Osteocyte (in vitro differentiated cells): ENCODE data around the gene ACVR2A. TPM values are rescaled to one million over a fixed set of nuclear protein-coding genes. Genes with fewer than 3 reads are reported as not detected.

Experiments
- DNase-seq: peaks from one replicate; pipeline ENCODE4 v3.0.0; 2021; ENCODE audit warnings: mixed read lengths; ENCODE audit not compliant: unreplicated experiment; ENCODE audit errors: extremely low spot score
- H3K27ac Mint-ChIP-seq: one replicate; pipeline ENCODE4 v1.8.0; 2021; ENCODE audit warnings: mild to moderate bottlenecking, mixed read lengths; ENCODE audit not compliant: unreplicated experiment
- H3K27me3 Mint-ChIP-seq: one replicate; pipeline ENCODE4 v1.8.0; 2021; ENCODE audit warnings: mixed read lengths; ENCODE audit not compliant: unreplicated experiment
- H3K36me3 Mint-ChIP-seq: one replicate; pipeline ENCODE4 v1.8.0; 2021; ENCODE audit warnings: mixed read lengths; ENCODE audit not compliant: unreplicated experiment
- H3K4me1 Mint-ChIP-seq: one replicate; pipeline ENCODE4 v1.8.0; 2021; ENCODE audit warnings: mixed read lengths; ENCODE audit not compliant: unreplicated experiment
- H3K4me3 Mint-ChIP-seq: one replicate; pipeline ENCODE4 v1.8.0; 2021; ENCODE audit warnings: mild to moderate bottlenecking, moderate library complexity, mixed read lengths; ENCODE audit not compliant: unreplicated experiment
- H3K9me3 Mint-ChIP-seq: one replicate; pipeline ENCODE4 v1.8.0; 2021; ENCODE audit warnings: mixed read lengths; ENCODE audit not compliant: unreplicated experiment
- total RNA-seq: library from RNA; stranded (reverse); gene quantifications from 2 replicates; pipeline ENCODE4 v1.2.1, GENCODE V29; 2021
- TF ChIP-seq, protein P1 (sequence below): fragments of 200-600 bp; sonication (generic); IDR thresholded peaks from 2 replicates; pipeline ENCODE4 v1.5.0; 2021; ENCODE audit warnings: antibody characterized with exemption, mild to moderate bottlenecking, moderate library complexity

ACVR2A gene
- total RNA-seq, 1 donor from 2014 or later, result 12.5 TPM

DNA sequence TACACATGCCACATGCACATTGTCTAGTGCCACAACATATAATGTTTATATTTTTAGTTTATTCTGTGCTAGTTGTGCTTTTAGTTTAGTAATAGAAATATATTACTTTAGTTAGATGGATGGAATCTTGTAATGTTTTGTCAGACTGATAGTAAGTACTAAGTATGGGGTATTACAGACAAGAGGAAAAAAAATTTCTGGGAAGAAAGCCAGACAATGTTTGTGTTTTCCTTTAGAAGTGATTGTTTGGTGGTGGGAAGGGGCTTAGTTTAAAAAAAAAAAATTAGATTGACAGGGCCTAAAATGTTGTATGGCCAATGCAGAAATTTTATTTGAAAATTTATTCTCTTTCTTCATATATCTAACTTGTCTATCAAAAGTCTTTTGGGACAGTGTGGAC is 37.8 kb downstream of the ACVR2A start:
- TF ChIP-seq, protein P1, sequence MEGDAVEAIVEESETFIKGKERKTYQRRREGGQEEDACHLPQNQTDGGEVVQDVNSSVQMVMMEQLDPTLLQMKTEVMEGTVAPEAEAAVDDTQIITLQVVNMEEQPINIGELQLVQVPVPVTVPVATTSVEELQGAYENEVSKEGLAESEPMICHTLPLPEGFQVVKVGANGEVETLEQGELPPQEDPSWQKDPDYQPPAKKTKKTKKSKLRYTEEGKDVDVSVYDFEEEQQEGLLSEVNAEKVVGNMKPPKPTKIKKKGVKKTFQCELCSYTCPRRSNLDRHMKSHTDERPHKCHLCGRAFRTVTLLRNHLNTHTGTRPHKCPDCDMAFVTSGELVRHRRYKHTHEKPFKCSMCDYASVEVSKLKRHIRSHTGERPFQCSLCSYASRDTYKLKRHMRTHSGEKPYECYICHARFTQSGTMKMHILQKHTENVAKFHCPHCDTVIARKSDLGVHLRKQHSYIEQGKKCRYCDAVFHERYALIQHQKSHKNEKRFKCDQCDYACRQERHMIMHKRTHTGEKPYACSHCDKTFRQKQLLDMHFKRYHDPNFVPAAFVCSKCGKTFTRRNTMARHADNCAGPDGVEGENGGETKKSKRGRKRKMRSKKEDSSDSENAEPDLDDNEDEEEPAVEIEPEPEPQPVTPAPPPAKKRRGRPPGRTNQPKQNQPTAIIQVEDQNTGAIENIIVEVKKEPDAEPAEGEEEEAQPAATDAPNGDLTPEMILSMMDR, result no peak
- H3K36me3 Mint-ChIP-seq, result no peaks in the 10 kb centered on the region
- H3K9me3 Mint-ChIP-seq, result no peaks in the 10 kb centered on the region
- DNase-seq, result no peak
- H3K27me3 Mint-ChIP-seq, result no peaks in the 10 kb centered on the region
- no peak overlapping the region for H3K27ac Mint-ChIP-seq
- peaks cover 9% of the 10 kb centered on the region for H3K4me1 Mint-ChIP-seq
- H3K4me3 Mint-ChIP-seq, result no peak overlapping the region

DNA sequence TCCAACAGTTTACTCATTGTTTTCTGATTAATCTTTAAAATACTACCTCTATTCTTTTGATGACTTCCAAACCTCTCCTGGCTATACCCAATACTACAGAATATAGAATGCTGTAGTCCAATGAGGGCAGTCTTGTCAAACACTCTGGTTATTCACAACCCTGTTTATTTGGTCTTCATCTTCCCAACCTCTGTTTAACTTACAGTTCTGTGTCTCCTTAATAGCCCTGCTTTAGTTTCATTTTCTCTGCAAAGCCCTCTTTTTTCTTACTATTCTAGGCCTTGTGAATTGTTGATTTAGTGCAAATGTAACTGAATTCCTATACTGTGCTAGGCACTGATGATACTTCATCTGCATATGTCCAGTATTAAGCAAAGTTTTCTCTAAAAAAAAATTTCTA is 40.0 kb downstream of the ACVR2A start:
- DNase-seq, result no peak
- peak overlapping the region; percentile 10 for H3K4me3 Mint-ChIP-seq

DNA sequence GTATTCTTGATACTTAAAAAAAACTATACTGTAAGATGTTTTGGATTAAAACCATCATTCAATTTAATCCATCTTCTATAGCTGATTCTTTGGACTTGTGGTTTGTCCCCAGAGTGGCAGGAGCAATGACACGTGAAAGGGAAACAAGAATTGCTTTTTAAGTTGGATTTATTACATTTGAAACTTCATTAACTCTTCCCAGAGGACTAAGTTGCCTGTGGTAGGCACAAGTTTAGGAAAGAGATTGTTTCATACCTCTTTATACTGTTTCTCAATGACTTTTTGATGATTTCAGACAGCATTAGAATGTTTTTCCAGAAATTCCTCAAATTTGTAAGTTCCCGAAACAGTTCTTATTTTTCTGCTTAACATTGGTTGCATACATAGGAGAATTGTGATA is 41.3 kb downstream of the ACVR2A start:
- no peaks in the 10 kb centered on the region for H3K27me3 Mint-ChIP-seq
- H3K36me3 Mint-ChIP-seq, result no peaks in the 10 kb centered on the region
- H3K9me3 Mint-ChIP-seq, result no peaks in the 10 kb centered on the region
- no peak overlapping the region for H3K27ac Mint-ChIP-seq
- peaks cover 12% of the 10 kb centered on the region for H3K4me1 Mint-ChIP-seq
- TF ChIP-seq, protein P1, result no peak
- H3K4me3 Mint-ChIP-seq, result no peak overlapping the region
- DNase-seq, result no peak

More for the DNA sequence above, 40.0 kb downstream of the ACVR2A start:
- peak overlapping the region; percentile 21 for H3K27ac Mint-ChIP-seq
- no peaks in the 10 kb centered on the region for H3K36me3 Mint-ChIP-seq
- H3K4me1 Mint-ChIP-seq, result peaks cover 12% of the 10 kb centered on the region
- no peaks in the 10 kb centered on the region for H3K9me3 Mint-ChIP-seq
- no peaks in the 10 kb centered on the region for H3K27me3 Mint-ChIP-seq
- TF ChIP-seq, protein P1, result no peak

DNA sequence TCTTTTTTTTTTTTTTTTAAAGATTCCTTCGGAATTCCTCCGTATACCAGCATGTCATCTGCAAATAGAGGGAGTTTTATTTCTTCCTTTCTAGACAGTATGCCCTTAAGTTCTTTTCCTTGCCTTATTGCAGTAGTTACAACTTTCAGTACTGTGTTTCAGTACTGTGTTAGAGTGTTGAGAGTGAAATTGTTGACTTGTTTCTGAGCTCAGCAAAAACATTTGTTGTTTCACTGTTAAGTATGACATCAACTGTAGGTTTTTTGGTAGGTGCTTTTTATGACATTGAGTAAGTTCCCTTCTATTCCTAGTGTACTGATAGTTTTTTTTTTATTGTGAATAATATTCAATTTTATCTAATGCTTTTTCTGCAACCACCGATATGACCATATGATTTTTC is 43.9 kb downstream of the ACVR2A start:
- no peak for DNase-seq
- Mint-ChIP-seq H3K27ac (no peak overlapping the region), H3K4me3 (no peak overlapping the region), H3K4me1 (peaks cover 15% of the 10 kb centered on the region), H3K36me3 (no peaks in the 10 kb centered on the region), H3K9me3 (no peaks in the 10 kb centered on the region), H3K27me3 (no peaks in the 10 kb centered on the region)
- TF ChIP-seq, protein P1, result no peak

DNA sequence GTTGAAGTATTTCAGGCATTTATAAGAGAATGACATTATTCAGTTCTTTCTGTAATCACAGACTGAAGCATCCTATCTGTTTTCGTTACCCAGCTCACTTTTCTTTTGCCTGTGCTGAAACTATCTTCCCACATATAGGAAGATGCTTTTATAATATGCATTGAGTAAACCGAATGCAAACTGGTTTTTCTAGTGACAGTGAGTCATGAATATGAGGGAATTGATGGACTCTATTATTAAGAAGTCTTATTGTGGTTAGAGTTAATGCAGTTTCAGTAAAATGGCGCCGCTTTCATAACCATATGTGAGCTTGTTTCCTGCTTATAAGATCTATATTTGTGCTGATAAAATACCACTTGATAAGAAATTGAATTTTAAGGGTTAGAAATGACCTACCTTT is 59.2 kb downstream of the ACVR2A start:
- Mint-ChIP-seq H3K9me3 (no peaks in the 10 kb centered on the region), H3K27me3 (no peaks in the 10 kb centered on the region), H3K4me1 (no peaks in the 10 kb centered on the region), H3K27ac (no peak overlapping the region), H3K4me3 (no peak overlapping the region), H3K36me3 (peaks cover 18% of the 10 kb centered on the region)
- TF ChIP-seq, protein P1, result no peak
- DNase-seq, result no peak
